ENCODE results near the gene LRRFIP1. TPM values are rescaled to one million over a fixed set of nuclear protein-coding genes. Genes with fewer than 3 reads are reported as not detected.
"Not testable (repeated sequence)": the region's sequence is repeated elsewhere in the genome, so short reads cannot be mapped to it uniquely, and the experiment has no call there.

LRRFIP1 gene, protein sequence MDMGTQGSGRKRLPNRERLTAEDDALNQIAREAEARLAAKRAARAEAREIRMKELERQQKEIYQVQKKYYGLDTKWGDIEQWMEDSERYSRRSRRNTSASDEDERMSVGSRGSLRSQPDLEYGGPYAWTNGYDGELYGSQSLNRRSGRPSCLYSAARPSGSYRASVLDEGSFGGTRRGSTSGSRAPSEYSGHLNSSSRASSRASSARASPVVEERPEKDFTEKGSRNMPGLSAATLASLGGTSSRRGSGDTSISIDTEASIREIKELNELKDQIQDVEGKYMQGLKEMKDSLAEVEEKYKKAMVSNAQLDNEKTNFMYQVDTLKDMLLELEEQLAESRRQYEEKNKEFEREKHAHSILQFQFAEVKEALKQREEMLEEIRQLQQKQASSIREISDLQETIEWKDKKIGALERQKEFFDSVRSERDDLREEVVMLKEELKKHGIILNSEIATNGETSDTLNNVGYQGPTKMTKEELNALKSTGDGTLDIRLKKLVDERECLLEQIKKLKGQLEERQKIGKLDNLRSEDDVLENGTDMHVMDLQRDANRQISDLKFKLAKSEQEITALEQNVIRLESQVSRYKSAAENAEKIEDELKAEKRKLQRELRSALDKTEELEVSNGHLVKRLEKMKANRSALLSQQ
- total RNA-seq (2014; rRNA removed; shearing (Covaris generic)): 48.1 and 57.7 TPM in 2 replicates

DNA sequence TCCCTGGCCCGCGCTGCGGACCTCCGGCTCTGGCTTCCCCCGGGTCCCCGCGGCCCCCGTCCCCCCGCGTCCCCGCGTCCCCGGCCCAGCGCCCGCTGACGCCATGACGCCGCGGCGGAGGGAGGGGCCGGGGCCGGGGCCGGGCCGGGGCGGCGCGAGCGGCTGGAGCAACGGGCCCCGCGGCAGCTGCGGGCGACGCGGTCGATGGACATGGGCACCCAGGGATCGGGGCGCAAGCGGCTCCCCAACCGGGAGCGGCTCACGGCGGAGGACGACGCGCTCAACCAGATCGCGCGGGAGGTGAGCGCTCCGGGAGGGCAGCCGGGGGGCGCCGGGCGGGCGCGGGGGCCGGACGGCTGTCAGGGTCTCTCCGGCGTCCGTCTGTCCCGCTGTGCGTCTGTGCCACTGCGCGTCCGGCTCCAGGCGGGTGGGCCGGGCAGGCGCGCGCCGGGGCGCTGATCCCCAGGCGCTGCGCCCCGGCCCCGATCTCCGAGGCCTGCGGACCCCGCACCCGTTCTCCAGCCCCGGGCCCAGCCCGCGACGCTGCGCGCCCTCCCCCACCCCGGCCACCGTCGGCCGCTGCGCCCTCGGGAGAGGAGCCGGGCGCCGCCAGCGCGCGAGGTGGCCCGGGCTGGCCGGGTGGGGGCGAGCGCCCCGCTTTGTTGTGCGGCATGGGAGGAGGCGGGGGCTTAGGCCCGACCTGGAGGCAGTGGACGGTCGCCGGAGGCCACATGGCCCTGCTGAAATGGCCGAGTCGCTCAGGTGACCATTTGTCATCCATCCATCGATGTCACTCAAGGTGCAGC lies at the start of gene LRRFIP1:
Gene LRRFIP1 (plus strand): TSS at position 147 of the 806 bp plus-strand sequence. CDS start 58 bp downstream, at position 205.
- peak; percentile 52 for DNase-seq (ENCODE audit: low read depth)

DNA sequence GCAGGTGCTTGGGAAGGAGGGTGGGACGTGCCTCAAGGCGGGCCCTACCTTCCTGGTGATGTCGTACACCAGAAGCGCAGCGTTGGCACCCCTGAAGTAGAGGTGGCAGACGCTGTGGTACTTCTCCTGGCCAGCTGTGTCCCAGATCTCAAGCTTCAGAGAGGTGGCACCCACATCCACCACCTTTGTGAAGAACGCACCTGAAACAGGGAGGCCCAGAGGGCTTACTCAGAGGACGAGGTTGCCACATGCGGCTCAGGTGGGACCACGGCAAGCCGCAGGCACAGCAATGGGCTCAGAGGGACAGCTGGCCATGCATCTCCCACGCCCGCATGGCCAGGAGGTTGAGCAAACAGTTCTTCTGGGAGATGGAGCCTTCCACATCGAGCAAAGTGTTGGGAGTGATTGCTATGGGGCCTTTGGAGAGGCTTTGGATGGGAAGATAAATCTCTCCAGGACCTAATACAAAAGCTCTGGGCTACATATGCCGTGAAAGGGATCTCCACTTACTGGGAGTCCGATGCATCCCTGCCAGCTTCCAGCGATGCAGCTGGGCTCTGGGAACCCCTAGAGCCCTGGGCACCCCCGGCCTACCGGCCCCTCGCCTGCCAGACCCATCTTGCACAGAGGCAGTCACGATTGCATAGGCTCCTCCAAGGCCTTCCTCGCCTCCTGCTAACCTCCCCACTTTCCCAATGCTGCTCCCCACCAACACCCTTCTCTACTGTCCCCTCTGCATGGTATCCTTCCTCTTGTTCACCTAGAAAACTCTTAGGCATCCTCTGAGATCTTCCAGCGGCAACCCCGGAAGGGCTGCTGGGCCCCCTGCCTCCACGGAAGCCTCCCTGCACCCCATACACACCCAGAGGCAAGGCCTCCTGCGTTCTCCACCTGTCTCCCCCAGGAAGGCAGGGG lies 49.2 kb upstream of the LRRFIP1 start:
- DNase-seq (ENCODE audit: low read depth): no peak

DNA sequence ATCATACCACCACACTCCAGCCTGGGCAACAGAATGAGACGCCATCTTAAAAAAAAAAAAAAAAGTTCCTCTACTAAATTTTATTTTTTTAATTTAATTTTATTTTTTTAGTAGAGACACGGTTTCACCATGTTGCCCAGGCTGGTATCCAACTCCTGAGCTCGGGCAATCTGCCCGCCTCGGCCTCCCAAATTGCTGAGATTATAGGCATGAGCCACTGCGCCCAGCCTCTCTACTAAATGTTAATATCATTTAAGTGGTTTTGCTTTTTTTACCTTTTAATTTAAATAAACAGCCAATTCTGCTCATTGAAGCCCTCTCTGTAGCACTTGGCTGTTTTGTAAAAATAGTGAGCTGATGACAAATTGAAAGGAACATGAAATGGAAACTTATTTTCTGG lies 46.1 kb upstream of the LRRFIP1 start:
- no peak for DNase-seq (ENCODE audit: low read depth)

DNA sequence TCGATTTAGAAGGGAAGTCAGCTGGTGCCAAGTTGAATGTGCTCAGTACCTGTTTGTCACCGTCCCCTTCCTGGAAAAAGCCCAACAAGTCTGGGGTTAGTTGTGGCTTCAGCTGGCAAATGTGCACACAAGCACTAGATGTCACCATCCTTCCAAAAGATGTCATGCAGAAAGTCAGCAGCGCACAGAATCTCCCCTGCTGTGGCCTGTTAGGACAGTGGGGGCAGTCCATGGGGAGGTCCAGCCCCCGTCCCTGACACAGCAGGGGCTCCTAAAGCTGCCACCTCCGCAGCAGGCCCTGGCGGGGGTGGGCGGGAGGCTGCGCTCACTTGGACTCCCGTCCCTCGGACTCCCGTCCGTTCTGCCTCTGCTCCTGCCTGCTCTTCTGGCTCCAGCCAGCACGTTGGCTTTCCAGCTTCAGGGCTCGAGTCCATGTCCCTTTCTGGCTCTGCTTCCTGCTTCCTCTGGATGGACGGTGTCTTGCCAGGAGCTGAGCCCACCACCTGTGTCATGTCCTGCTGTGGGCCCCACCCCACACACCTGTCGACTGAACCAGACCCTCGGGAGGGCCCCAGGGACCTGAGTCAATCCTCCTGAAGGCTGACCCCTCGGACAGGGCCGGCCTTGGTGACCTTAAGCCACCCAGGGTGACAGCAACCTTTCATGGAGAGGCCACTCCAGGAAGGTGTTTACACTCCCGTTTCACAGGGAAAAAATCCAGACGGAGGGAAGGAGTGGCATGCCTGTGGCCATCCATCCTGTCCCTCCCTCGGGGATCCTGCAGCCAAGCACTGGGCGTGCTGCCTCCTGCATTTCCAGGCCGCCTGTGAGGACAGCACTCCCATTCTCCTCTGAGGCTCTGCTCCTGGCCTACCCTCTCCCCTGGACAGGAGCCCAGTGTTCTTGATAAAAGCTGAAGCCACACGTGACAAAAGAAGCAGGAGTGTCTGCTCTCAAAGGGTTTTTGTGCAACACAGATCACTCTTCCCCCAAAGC lies 45.3 kb upstream of the LRRFIP1 start:
- peak; percentile 77 for DNase-seq (ENCODE audit: low read depth)

DNA sequence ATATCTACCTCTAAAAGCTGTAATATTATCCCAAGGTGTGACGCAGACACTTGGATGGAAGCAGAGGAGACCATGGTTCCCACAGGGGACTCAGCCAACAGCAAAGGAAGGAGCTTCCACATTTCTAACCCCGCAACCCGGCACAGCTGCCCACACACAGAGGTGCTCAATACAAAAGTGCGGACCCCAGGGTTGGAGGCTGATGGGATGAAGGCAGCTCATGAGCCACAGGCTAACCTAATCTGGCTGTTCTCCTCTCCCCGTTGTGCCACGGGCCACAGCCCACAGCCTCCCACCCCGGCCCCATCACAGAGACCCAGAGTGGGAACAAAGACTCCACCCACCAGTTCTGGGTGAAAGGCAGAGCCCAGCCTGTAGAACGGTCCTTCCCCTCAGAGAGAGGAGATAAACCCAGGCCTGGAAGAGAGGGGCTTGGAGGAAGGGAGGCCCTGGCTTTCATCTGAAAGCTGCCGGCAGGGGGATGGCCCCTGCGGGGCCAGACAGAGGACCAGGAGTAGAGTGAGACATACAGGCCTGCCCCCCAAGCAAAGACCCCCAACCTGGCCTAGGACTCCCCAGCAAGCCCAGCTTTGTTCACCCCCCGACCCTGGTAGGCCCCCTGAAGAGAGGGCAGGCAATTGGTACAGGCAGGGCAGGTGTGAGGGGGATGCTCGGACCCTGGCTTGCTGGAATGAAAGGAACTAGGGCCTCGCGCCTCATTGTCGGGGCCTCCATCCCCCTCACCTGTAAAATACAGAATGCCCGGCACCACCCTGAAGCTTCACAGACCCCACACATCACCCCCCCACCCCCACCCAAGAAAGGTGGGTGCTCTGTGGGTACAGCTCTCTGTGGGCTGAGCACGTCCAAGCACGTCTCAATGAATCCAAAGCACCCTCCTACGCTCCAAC lies 43.7 kb upstream of the LRRFIP1 start:
- no peak for DNase-seq (ENCODE audit: low read depth)

DNA sequence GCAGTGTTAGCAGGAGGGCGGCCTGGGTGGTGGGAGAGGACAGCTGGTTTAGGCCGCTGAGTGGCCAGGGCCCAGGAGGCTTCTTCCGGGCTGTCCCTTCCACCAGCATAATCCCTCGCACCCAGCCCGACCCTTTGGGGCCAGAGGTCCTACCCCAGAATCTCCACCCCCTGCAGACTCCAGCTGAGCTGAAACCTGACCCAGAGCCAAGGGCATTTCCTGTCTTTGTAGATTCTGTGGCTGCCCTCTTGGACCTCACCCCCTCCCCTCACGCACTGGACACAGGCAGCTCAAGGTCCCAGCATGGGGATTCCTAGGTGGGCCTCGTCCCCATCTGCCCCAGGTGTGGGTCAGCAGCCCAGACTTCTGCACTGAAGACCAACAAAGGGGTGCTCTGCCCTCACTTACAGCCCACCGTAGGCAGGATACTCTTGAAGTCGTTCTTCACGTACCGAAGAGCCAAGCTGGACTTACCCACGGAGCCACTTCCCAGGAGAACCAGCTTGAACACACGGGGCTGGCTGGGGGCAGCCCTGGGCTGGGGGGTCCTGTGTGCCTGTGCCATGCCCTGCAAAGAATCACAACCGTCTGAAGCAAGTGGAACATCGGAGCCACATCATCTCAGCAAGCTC lies 41.7 kb upstream of the LRRFIP1 start:
- no peak for DNase-seq (ENCODE audit: low read depth)

DNA sequence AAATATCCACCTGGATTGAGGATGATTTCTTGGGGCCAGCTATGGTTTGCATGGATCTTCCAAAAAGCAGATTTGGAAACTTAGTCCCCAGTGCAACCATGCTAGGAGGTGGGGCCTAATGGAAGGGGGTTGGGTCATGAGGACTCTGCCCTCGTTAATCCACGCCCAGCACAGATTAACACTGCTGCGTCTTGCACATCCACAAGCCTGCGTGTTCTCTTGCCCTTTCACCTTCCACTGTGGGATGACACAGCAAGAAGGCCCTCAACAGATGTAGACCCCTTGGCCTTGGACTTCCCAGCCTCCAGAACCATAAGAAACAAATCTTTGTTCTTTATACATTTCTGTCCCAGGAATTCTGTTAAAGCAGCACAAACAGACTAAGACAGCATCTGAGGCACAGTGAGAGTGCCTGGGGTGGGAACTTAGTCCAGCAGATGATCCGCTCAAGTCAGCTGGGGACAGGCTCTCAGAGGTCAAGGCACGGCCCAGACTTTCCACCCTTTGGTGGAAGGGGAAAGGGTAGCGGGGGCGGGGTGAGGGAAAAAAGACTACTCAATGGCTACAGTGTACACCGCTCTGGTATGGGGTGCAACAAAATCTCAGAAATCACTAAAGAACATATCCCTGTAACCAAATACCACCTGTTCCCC lies 39.2 kb upstream of the LRRFIP1 start:
- DNase-seq (ENCODE audit: low read depth): no peak

DNA sequence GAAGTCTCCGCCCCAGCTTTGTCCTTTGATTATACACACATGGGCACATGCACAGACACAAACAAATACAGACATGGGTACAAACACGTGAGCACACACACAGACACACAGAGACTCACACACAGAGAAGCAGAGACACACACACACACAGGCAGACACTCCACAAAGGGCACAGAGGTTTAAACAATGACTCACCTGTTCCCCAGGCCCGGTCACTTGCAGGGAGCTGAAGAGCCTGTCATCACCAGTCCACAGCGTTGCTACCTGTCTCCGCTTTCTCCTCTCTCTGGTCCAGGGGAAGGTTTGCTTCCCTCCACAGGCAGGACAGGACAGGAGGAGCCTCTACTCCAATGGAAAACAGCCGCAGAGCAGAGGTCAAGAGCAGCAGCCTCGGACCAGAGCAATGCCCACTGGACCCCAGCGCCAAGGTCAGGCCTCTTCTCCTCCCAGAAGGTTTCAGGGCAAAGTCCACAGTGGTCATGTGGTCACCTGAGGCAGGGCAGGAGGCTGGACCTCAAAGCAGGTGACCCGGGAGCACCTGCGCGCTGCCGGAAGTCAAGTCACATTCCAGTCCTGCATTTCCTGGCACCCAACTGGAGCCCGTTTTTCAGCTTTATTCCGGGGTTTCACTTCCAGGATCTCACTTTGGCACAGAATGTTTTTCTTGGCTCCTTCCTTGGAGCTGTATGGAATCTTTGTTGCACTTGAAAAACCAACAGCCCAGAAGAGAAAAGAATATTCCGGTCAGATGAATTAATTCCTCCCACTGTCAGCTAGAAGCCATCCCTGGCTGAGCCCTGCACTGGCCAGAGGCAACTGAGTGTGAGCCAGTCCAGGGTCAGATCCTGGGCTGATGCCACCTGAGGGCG lies 36.9 kb upstream of the LRRFIP1 start, which contains the start of gene RAB17:
Gene RAB17 (minus strand): TSS at position 463 of the 869 bp plus-strand sequence. CDS start 4,580 bp downstream, outside the sequence.
- peak; percentile 67 for DNase-seq (ENCODE audit: low read depth)

DNA sequence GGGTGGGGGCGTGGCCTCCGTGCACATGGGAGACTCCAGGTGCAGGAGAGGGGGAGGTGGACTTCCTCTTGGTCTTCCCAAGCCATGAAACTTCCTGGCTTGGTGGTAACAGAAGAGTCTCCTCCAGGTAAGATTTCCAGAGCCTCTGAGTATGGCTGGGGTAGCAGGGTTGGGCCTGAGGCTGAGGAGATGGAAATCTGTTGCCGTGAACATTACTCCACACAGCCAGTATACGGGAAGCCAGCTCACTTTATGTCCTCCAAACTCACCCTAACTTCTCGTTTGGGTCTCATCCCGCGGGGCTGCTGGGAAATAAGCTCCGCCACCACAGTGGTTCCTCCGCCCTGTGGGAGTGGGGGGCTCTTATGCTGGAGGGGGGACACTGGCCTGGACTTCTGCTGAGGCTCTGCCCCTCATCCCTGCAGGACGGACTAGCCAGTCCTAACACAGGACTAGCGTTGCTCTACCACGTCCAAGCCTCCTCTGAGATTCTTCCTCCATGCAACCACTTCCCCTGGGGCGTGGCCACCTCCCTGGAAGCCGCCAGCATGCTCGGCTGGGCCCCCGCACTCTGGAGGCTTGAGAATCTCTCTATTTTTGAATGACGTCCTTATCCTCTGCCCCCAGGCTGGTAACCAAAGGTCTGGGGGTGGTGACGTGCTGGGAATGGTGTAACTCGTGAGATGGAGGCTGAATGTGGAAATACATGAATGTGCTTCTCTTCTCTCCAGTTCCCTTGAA lies 36.1 kb upstream of the LRRFIP1 start:
- DNase-seq (ENCODE audit: low read depth): peak; percentile 90

DNA sequence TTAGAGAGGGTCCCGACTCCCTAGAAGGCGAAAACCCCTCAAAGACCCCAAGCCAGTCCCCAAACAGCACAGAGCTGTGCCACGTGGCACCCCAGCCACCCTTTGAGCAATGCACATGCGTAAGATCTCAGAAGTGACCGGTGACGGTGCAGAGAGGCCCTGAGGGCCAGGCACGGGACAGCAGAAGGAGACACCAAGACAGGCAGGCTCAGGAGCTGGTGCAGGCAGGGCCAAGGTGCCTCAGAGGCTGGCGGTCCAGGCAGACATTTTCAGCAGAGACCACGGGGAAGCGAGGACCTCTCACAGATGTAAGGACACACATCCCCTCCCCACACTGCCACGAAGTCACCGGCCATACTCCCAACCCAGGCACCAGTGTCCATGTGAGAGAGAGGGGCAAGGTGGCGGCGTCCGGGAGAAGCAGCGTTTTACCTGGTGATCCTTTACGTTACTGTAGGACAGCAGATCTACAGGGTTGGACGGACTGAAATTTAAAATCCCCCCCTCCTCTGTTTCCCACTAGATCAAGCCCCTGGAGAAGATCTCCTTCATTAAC lies 34.9 kb upstream of the LRRFIP1 start:
- no peak for DNase-seq (ENCODE audit: low read depth)

DNA sequence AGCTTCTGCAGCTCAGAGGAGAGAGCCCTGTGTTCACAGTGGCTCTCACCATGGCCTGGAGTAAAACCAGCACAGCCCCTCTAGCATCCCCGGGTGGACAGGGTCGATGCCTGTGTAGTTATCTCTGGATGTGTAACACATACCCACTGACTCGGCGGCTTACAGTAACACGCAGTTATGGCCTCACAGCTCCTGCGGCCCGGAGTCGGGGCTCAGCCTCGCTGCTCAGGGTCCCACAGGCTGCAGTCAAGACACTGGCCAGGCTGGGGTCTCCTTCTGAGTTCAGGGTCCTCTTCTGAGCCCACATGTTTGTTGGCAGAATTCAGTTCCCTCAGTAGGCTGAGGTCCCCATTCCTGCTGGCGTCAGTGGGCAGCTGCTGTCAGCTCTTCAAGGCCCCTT lies 34.4 kb upstream of the LRRFIP1 start:
- no peak for DNase-seq (ENCODE audit: low read depth)

DNA sequence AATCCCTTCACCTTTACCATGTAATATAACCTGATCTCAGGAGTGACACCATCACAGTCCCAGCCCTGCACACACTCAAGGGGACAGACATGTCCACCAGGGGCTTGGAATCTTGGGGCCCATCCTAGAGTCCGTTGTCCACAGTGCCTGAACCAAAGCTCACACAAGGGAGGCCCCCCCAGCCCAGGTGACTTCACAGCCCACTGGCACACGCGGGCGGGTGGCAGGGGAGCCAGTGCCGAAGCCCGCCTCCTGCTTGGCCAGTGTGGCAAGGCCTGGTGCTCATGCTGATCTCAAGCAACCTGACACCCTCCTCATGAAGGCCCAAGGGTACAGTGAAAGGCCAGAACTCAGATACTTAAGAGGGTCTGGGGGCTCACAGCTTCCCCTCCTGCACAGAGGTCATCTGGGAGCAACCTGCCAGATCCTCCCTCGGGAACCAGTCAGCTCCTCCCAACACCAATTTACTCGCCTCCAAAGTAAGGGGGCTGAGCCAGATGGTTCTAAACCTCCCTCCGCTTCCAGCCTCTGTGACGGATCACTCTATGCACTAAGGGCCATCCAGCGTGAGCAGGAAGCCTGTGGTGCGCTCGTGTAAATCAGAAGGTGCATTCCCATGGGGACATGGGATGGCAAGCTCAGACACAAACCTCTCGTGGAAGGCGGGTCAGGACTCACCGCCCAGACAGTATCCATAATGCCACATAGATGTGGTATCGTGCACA lies 33.6 kb upstream of the LRRFIP1 start:
- DNase-seq (ENCODE audit: low read depth): no peak

DNA sequence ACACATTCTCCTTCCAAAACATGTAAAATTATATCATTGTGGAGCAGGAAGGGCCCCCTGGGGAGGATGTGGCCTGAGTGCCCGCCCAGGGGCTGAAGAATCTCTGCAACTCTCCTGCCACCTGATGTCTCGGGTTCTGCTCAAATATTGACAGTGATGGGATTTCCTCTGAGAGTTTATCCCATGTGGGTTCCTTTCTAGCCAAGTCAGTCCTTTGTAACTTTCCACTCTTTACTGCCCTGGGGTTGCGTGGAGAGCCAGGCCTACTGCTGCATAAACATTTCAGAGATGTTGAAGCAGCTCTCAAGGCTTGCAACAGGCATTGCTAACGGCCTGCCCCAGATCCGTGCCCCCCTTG lies 32.9 kb upstream of the LRRFIP1 start:
- DNase-seq (ENCODE audit: low read depth): no peak

DNA sequence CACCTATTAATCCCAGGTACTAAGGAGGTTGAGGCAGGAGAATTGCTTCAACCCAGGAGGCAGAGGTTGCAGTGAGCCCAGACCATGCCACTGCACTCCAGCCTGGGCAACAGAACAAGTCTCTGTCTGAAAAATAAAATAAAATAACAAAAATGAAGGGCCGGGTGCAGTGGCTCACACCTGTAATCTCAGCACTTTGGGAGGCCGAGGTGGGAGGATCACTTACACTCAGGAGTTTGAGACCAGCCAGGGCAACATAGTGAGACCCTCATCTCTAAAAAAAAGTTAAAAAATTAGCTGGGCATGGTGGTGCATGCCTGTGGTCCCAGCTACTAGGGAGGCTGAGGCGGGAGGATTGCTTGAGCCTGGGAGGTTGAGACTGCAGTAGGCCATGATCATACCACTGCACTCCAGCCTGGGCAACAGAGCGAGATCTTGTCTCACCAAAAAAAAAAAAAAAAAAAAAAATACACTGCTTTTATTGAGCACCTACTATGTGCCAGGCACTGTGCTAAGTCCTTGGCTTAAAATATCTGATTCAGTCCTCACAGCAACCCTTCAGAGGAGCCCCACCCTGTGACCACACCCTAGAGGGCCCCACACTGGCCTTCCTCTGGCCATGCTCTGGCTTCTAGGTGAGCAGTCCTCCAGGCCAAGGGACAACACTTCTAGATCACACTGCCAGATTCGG lies 31.4 kb upstream of the LRRFIP1 start:
- DNase-seq (ENCODE audit: low read depth): not testable (repeated sequence)

Measured in RPMI7951 (cell line).